Stimulated activated CD4-positive, alpha-beta T cell treated with anti-CD3 and anti-CD28 coated beads, TNF-alpha, amount 100 ng/mL, for 48 hours (primary cell): ENCODE results near the gene NAA20.

ENCODE experiments used
- DNase-seq, 3 donors: peaks; one replicate each; pipeline ENCODE4 v3.0.0-alpha.2; 2020; ENCODE audit warnings: low read depth in 3 of 3

NAA20 gene

GRCh38 chr20:20075032-20075431 lies 57.9 kb downstream of the NAA20 start:
- DNase-seq = no peak

- DNase-seq = no peak
Measured at GRCh38 chr20:20076297-20077065, 59.3 kb downstream of the NAA20 start.

GRCh38 chr20:20078041-20078440 lies 60.9 kb downstream of the NAA20 start:
- no peak for DNase-seq

- no peak for DNase-seq
Measured at GRCh38 chr20:20079102-20079784, 62.1 kb downstream of the NAA20 start.
